Measurements from ENCODE around the gene KCNQ4.

GRCh38 chr1:40815420-40815819, 31.8 kb downstream of the KCNQ4 start:
- no peak for TF ChIP-seq RCOR1 (IDR thresholded peaks at IDR 0.05; ENCODE audit: insufficient replicate concordance, low read length)
- no peak for TF ChIP-seq CTCF (conservative IDR thresholded peaks at IDR 0.05; ENCODE audit: low read depth, low read length)
- no peak for TF ChIP-seq ELK1 (IDR thresholded peaks at IDR 0.05; ENCODE audit: borderline replicate concordance, low read depth, low read length)
- TF ChIP-seq RAD21 (IDR thresholded peaks at IDR 0.05; ENCODE audit: low read length), result no peak
- TF ChIP-seq POLR2A (IDR thresholded peaks at IDR 0.05; ENCODE audit: low read depth, low read length), result no peak
- no peak for TF ChIP-seq USF2 (IDR thresholded peaks at IDR 0.05; ENCODE audit: low read depth, low read length)
- no peak for TF ChIP-seq NFE2L2 (IDR thresholded peaks at IDR 0.05; ENCODE audit: low read depth, low read length)

Measured in IMR-90 (cell line).